Cardiac muscle cell (in vitro differentiated cells and primary cell): ENCODE measurements around the gene CYRIA. TPM values are rescaled to one million over a fixed set of nuclear protein-coding genes. Genes with fewer than 3 reads are reported as not detected.

ENCODE experiments used
- DNase-seq, 2 donors: peaks; one replicate each; pipeline versions ENCODE4 v3.0.0 to v3.0.0-alpha.2; 2010 to 2017; ENCODE audit warnings: low read depth in 1 of 2, low spot score in 1 of 2
- H3K27ac ChIP-seq: fragments of 200-600 bp; sonication (generic); 2 replicates; pipeline ENCODE4 v1.5.1; 2016
- H3K27me3 ChIP-seq: fragments of 200-600 bp; sonication (generic); 2 replicates; pipeline ENCODE4 v1.6.0; 2016; ENCODE audit warnings: control low read depth
- H3K36me3 ChIP-seq: fragments of 200-600 bp; sonication (generic); 2 replicates; pipeline ENCODE4 v1.5.1; 2016; ENCODE audit warnings: control low read depth
- H3K4me1 ChIP-seq: fragments of 200-600 bp; sonication (generic); 2 replicates; pipeline ENCODE4 v1.8.1; 2017; ENCODE audit warnings: low read depth, mild to moderate bottlenecking, mixed run types
- H3K4me3 ChIP-seq: fragments of 200-600 bp; sonication (generic); 2 replicates; pipeline ENCODE4 v1.5.1; 2016; ENCODE audit warnings: mild to moderate bottlenecking
- H3K9me3 ChIP-seq: fragments of 200-600 bp; sonication (generic); 2 replicates; pipeline ENCODE4 v1.5.1; 2017; ENCODE audit warnings: low read depth, mild to moderate bottlenecking, control low read depth
- polyA plus RNA-seq: library from polyadenylated mRNA; unstranded; fragments of >200 nt; fragmentation: Nextera tagmentation; extraction: Ambion mirVana; gene quantifications from 2 replicates; pipeline ENCODE4 v1.2.1, GENCODE V29; 2016
- total RNA-seq: library from RNA; depleted of rRNA; stranded (reverse); fragments of >200 nt; gene quantifications from 2 replicates; pipeline ENCODE4 v1.2.3, GENCODE V29; 2016
- TF ChIP-seq, protein P1 (sequence below): IDR thresholded peaks from 2 replicates; pipeline ENCODE4 v1.5.1; 2012; ENCODE audit warnings: low read depth, mild to moderate bottlenecking, low read length

Gene CYRIA
- total and polyA plus RNA-seq, 2 experiments from 2014 or later, result 2.0 to 2.2 TPM

DNA sequence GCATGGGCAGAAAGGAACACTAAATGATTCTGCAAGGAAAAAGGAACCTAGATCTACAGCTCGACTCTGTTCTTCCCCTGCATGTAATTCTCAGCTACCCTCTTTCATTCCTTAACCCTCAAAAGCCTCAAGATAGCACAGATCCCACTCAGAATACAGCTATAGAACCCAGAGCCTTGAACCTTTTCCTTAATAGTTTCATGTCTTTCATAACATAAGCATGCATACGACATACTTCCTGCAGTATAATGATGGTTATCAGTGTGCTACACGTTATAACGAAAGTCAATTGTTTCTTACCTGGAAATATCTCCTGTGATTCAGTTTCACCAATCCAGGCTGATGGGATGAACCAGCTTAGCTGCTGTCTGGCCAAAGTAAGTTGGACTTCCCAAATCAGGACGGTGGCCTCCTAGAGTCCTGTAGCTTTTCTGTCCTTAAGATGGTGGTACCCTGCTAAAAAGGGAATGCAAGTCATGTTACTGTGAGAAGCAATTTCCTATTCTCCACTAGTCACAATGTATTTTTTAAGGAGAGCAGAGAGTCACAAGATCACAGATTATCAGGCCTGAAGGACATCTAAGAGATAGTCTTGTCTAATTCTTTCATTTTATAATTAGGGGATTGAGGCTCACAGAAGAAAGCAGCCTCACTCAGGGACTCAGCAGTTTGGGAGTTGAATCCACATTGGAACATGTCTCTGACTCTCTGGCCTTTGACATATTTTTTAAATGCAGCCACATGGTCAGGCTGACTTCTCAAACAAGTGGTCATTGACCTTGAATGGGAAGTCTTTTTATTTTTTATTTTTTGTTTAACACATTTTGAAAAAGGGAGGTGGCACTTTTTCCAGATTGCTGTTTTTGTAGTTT is 41.8 kb downstream of the CYRIA start:
- no peaks in the 10 kb centered on the region for H3K4me1 ChIP-seq

DNA sequence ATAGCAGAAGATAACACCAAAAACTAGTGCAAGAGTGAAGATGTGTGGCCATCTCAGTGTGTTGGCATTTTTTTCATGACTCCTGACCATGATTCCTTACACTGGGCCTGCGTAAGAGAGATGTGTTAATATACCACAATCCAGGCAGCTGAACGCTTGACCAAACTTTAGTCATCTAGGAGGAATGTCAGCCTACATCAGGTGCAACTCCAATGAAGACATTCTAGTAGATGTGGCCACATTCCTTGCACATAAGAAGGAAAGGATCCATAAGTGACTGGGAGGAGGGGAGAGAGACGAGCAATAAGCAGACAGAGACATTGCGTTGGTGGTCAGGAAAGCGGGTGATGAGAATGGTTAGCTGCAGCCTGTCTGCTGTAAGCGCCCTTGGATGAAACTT is 42.6 kb downstream of the CYRIA start:
- no peaks in the 10 kb centered on the region for H3K4me1 ChIP-seq
- TF ChIP-seq, protein P1, sequence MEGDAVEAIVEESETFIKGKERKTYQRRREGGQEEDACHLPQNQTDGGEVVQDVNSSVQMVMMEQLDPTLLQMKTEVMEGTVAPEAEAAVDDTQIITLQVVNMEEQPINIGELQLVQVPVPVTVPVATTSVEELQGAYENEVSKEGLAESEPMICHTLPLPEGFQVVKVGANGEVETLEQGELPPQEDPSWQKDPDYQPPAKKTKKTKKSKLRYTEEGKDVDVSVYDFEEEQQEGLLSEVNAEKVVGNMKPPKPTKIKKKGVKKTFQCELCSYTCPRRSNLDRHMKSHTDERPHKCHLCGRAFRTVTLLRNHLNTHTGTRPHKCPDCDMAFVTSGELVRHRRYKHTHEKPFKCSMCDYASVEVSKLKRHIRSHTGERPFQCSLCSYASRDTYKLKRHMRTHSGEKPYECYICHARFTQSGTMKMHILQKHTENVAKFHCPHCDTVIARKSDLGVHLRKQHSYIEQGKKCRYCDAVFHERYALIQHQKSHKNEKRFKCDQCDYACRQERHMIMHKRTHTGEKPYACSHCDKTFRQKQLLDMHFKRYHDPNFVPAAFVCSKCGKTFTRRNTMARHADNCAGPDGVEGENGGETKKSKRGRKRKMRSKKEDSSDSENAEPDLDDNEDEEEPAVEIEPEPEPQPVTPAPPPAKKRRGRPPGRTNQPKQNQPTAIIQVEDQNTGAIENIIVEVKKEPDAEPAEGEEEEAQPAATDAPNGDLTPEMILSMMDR, result no peak
- H3K9me3 ChIP-seq, result no peaks in the 10 kb centered on the region
- H3K36me3 ChIP-seq, result no peaks in the 10 kb centered on the region
- DNase-seq, result peak in 1 of 2 donors; percentile 82
- H3K27ac ChIP-seq, result no peak overlapping the region
- no peaks in the 10 kb centered on the region for H3K27me3 ChIP-seq
- no peak overlapping the region for H3K4me3 ChIP-seq

More for the DNA sequence above, 41.8 kb downstream of the CYRIA start:
- TF ChIP-seq, protein P1, result no peak
- no peaks in the 10 kb centered on the region for H3K27me3 ChIP-seq
- no peak overlapping the region for H3K4me3 ChIP-seq
- H3K9me3 ChIP-seq, result no peaks in the 10 kb centered on the region
- H3K27ac ChIP-seq, result no peak overlapping the region
- no peaks in the 10 kb centered on the region for H3K36me3 ChIP-seq
- no peak for DNase-seq

DNA sequence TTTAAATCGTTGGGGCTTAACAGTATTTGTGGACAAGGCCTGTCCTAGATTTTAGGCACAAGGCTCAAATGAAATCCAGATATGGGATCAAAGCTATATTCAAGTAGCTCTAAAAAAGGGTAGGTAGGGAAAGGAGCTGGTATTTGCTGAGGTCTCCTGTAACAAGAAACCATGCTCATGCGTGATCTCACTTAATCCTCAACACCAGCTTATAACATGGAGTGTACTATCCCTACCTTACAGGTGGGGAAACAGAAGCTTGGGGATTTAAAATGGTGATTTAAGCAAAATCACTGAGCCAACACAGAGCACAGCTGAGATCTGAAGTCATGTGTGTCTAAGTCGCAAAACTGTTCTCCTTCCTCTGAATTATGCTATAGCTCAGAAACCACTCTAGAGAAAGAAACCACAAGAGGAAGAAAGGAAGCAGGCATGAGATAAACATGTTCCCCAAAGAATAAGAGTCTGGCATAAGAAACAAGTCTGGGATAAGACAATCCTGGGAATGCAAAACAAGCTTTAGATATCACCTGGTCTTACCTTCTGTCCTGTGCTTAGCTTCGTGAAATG is 43.1 kb downstream of the CYRIA start:
- TF ChIP-seq, protein P1, result no peak
- Histone ChIP-seq H3K9me3 (no peaks in the 10 kb centered on the region), H3K27me3 (no peaks in the 10 kb centered on the region), H3K36me3 (no peaks in the 10 kb centered on the region), H3K27ac (no peak overlapping the region), H3K4me1 (no peaks in the 10 kb centered on the region), H3K4me3 (no peak overlapping the region)
- peak in 1 of 2 donors; percentile 63 for DNase-seq

DNA sequence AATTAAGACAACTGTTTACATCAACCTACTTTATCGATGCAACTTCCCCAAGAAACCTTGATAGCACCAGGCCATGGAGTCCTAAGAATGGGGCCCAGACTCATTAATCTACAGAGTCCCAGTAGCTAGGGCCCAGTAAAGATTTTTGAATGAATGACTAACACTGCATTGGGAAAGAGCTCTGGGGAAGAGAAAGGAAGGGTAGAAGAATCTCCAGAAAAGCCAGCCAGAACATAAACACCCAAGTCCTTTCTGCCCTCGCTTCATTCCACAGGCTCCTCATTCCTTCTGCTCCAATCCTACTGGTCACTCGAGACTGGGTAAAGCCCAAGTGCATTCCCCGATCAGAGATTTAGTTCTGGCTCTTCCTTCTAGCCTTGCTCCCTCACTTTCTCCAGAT is 44.3 kb downstream of the CYRIA start:
- Histone ChIP-seq H3K27ac (no peak overlapping the region), H3K36me3 (no peaks in the 10 kb centered on the region), H3K9me3 (no peaks in the 10 kb centered on the region), H3K27me3 (no peaks in the 10 kb centered on the region), H3K4me1 (no peaks in the 10 kb centered on the region), H3K4me3 (no peak overlapping the region)
- peak in 1 of 2 donors; percentile 35 for DNase-seq
- TF ChIP-seq, protein P1, result no peak

DNA sequence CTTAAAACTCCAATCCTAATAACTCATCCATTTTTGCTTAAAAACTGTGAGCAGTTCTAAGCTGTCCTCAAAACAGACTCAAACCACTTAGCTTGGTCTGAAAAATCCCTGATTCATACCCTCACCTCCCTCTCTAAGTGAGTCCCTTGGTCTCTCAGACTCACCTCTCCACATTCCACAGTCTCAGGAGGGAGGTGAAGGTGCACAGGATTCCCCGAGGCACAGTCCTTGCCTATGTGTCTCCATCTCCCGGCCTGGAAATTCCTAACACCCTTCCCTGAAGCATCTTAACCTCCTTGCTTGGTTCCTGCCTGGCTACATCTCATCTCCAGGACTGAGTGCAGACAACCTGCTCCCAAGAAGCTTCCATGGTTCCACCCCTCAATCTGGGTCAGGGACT is 45.0 kb downstream of the CYRIA start:
- Histone ChIP-seq H3K36me3 (no peaks in the 10 kb centered on the region), H3K9me3 (no peaks in the 10 kb centered on the region), H3K27ac (no peak overlapping the region), H3K4me1 (no peaks in the 10 kb centered on the region), H3K27me3 (no peaks in the 10 kb centered on the region), H3K4me3 (no peak overlapping the region)
- no peak for DNase-seq
- TF ChIP-seq, protein P1, result no peak
